Stimulated activated CD4-positive, alpha-beta T cell treated with anti-CD3 and anti-CD28 coated beads, Interleukin-1b, Interleukin-23, amount 100 ng/mL, for 4 hours (primary cell): Measurements from ENCODE around the gene MRPL10.

Experiments
- DNase-seq, 2 donors: peaks; one replicate each; pipeline ENCODE4 v3.0.0-alpha.2; 2020; ENCODE audit warnings: low read depth in 2 of 2

Gene MRPL10

GRCh38 chr17:47831003-47831933 lies at the start of gene MRPL10, which contains the start of gene LRRC46:
Gene MRPL10 (minus strand): TSS chr17:47831541. CDS start chr17:47831511, 30 bp downstream.
Gene LRRC46 (plus strand): TSS chr17:47831670. CDS start chr17:47831990, 320 bp downstream.
- peak; percentile 90 for DNase-seq

- DNase-seq: no peak
These were observed 48.6 kb upstream of the MRPL10 start for GRCh38 chr17:47879776-47880454.

- DNase-seq: no peak
These were observed 47.8 kb upstream of the MRPL10 start for GRCh38 chr17:47879028-47879585.

- DNase-seq: no peak
These were observed 47.1 kb upstream of the MRPL10 start for GRCh38 chr17:47878203-47879027.

GRCh38 chr17:47877368-47878034 lies 46.2 kb upstream of the MRPL10 start:
- no peak for DNase-seq

GRCh38 chr17:47875011-47875985 lies 44.0 kb upstream of the MRPL10 start:
- no peak for DNase-seq

- DNase-seq: no peak
These were observed 42.1 kb upstream of the MRPL10 start for GRCh38 chr17:47873200-47874090.

- DNase-seq: no peak
These were observed 41.4 kb upstream of the MRPL10 start for GRCh38 chr17:47872651-47873161.

- DNase-seq: no peak
These were observed 40.8 kb upstream of the MRPL10 start for GRCh38 chr17:47872019-47872650.

GRCh38 chr17:47871048-47871447 lies 39.7 kb upstream of the MRPL10 start:
- DNase-seq: no peak

- DNase-seq: no peak
These were observed 38.7 kb upstream of the MRPL10 start for GRCh38 chr17:47870056-47870455.

- DNase-seq: no peak
These were observed 37.8 kb upstream of the MRPL10 start for GRCh38 chr17:47869114-47869513.

- DNase-seq: no peak
These were observed 36.6 kb upstream of the MRPL10 start for GRCh38 chr17:47867813-47868533.

- no peak for DNase-seq
These were observed 35.6 kb upstream of the MRPL10 start for GRCh38 chr17:47866941-47867340.

GRCh38 chr17:47864791-47865216 lies 33.5 kb upstream of the MRPL10 start:
- DNase-seq: no peak

- no peak for DNase-seq
These were observed 31.5 kb upstream of the MRPL10 start for GRCh38 chr17:47862621-47863440.
